GM12873 (cell line): Measurements from ENCODE around the gene LY6G5B.

ENCODE experiments used
- CTCF ChIP-seq: IDR thresholded peaks from 2 replicates; pipeline ENCODE4 v1.5.1; 2012; ENCODE audit warnings: low read depth, mild to moderate bottlenecking, moderate library complexity, low read length, control low read depth; ENCODE audit not compliant: insufficient read depth; ENCODE audit errors: missing control alignments

The LY6G5B gene

GRCh38 chr6:31642798-31643570 lies 26.8 kb upstream of the LY6G5B start:
- TF ChIP-seq CTCF, result no peak

GRCh38 chr6:31643818-31644454 lies 25.8 kb upstream of the LY6G5B start:
- TF ChIP-seq CTCF, result peak; percentile 3

GRCh38 chr6:31645325-31645724 lies 24.5 kb upstream of the LY6G5B start:
- no peak for TF ChIP-seq CTCF

- TF ChIP-seq CTCF, result no peak
These were observed 18.1 kb upstream of the LY6G5B start for GRCh38 chr6:31651602-31652191.

- no peak for TF ChIP-seq CTCF
These were observed 16.7 kb upstream of the LY6G5B start for GRCh38 chr6:31652925-31653724.

- no peak for TF ChIP-seq CTCF
These were observed 15.0 kb upstream of the LY6G5B start for GRCh38 chr6:31654574-31655348.
